NT2/D1 (cell line): ENCODE data around the gene DARS2.

Experiments
- SUZ12 ChIP-seq: IDR thresholded peaks from 2 replicates; pipeline ENCODE4 v1.6.1; 2011; ENCODE audit not compliant: insufficient read length, insufficient read depth; ENCODE audit errors: extremely low read depth
- YY1 ChIP-seq: IDR thresholded peaks from 2 replicates; pipeline ENCODE4 v1.6.1; 2011; ENCODE audit not compliant: insufficient read length, insufficient read depth

DNA sequence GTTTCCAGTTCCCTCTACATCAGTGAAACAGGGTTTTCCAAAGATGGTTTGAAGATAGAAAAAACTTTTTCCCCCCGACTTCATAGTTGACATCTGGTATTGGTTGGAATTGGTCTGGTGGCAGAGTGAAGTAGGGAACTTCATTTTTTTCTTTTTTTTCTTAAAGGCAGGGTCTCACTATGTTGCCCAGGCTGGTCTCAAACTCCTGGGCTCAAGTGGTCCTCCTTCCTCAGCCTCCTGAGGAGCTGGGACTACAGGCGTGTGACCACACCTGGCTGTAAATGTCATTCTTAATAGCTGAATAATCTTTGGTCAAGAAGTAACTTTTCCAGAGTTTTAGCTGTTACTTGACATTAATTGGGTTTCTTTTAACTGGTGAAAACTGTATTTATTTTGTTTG is 65.4 kb downstream of the DARS2 start:
- TF ChIP-seq YY1: no peak
- no peak for TF ChIP-seq SUZ12
